Stimulated activated CD8-positive, alpha-beta memory T cell treated with anti-CD3 and anti-CD28 coated beads, Interleukin-12 subunit alpha, Interleukin-12 subunit beta, amount 100 ng/mL, for 4 hours (primary cell): ENCODE data around the gene B4GALT4.

ENCODE experiments used
- DNase-seq: peaks from one replicate; pipeline ENCODE4 v3.0.0-alpha.2; 2020; ENCODE audit warnings: low read depth

The B4GALT4 gene

DNA sequence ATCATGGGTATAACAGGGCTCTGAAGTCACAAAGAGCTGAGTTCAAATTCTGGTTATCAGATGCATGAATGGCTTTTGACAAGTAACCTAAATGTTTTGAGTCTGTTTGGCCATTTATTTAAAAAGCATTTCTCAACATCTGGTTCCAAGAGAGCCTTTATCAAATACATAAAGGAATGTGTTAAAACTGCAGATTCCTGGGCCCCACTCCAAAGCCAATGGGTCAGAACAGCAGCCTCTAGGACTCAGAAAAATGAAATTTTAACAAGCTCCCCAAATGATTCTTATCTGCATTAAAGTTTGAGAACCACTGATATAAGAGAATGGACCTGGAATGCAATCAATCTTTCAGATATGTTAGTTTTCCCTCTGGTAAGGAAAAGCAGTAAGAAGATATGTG, 3.4 kb downstream of the B4GALT4 start:
- no peak for DNase-seq

DNA sequence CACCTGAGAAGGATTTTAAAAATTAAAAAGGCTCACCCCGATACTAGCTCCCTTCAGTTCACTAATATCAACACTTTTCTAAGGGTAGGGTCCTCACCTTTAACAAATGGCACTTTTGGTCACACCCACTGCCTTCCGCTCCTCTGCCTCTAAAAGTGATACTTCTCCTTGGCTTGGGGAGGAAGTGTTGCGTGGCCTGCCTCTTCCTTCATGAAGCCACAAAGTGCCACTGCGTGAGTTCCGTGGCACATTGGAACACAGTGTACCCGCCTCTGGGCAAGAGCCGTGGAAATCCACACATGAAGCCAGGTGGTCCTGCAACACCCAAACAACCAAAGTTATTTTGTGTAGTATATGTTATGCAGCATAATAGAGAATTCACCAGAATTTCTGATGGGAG, 3.9 kb downstream of the B4GALT4 start:
- DNase-seq = no peak

DNA sequence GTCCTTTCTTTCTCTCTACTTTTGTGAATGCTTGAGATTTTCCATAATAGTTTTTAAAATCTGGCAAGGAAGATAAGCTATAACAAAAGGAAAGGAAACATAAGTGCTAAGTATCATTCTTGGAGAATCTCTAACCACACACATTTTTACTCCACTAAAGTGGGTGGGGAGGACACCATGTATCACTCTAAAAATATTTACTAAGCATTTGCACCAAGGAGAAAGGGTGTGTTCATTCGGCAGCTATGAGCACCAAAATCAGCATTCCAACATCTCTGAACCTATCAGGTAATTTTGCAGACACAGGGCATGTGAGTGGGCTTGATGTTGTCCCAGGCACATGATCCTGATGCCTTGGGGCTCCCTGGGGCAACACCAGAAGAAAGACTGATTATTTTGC, 5.5 kb downstream of the B4GALT4 start:
- no peak for DNase-seq

DNA sequence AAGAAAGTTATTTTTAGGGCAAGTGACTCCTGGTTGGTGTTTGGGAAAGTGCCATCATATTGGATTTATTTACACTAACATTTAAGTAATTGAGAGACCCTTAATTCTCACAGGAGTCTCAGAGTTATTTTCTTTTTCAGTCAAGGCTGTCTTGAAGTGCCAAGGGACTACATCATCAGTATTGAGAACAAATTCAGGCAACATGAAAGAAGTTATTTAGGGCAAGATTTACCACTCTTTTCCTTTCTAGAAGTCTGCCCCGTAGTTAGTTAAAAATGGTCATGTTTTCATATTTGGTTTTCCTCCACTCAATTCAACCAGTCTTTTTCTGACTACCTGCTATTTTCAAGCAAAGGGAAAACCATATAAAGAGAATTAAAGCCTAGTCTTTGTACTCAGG, 6.1 kb downstream of the B4GALT4 start:
- DNase-seq = no peak

DNA sequence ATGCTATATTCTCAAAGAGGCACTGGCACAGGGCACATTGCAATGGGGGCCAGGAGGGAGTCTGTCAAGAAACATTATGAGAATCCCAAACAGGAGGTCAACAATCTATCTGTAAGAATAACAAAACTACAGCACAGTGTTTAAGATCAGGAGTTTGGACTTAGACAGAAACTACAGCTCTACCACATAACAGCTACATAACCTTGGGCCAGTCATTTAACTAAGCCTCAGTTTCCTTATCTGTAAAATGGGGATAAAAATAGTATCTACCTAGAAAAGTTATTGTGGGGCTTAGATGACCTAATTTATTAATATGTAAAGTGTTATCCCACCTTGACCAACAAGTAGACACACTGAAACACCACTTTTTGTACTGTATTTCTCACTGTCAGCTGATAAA, 9.9 kb downstream of the B4GALT4 start:
- no peak for DNase-seq

DNA sequence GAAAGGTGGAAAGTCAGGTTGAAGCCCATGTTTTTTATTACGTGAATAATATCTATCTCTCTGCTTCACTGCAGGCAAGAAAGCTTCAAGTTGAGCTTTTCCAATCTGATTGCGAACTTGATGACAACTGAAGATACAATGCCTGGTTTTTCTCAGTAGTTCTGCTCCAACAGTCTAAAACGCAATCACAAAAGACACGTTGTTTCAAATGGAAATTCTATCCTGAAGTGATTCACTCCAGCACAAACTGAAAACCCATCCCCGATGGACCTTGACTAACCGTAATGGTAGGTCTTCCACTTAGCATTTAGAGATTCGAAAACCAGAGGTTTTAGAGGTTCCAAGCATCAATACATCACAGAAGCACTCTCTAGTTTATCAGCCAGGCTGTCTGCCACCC, 10.6 kb downstream of the B4GALT4 start:
- DNase-seq = no peak

DNA sequence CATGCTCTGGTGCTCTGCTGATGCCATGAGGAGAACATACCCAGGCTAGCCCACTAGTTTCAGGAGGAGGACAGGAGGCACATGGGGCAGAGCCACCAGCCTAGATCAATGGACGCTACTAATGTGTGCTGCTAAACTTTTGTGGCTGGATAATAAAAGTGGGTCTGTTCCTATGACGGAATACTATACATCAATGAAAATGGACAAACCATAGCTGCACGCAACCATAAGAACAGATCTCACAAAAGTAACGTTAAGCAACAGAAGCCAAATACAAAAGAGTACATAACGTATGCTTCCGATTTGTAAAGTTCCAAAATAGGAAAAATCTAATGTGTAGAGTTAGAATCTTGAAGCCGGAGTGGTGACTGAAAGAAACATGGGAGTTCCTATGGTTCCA, 11.5 kb downstream of the B4GALT4 start:
- DNase-seq = no peak

DNA sequence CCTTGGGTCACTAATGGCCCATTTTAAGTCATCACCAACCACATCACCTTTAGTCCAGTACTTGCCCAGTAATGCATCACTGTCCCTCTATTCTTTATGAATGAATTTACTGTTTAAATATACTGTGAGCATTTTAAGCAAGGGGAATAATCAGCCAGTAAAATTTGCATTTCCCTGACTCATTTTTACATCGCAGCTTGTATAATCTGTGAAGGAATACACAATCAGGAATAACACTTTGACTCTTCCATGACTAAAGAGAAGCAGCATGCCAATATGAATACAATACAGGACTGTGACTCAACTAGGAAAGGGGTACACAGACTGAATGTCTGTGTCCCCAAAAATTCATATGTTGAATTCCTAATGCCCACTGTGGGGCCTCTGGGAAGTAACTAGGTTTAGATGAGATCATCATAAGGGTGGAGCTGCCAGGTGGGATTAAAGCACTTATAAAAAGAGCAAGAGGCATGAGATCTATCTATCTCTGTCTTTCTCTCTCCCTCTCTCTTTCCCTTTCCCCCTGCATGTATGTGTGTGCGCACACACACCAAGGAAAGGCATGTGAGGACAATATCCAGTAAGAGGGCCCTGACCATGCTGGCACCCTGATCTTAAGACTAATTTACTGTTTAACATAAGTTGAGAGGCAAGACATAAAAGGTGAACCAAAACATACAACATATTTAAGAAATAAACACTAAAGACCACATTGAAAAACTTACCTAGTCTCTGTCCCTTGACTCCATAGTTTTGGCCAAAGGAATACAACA, 12.1 kb downstream of the B4GALT4 start:
- no peak for DNase-seq

DNA sequence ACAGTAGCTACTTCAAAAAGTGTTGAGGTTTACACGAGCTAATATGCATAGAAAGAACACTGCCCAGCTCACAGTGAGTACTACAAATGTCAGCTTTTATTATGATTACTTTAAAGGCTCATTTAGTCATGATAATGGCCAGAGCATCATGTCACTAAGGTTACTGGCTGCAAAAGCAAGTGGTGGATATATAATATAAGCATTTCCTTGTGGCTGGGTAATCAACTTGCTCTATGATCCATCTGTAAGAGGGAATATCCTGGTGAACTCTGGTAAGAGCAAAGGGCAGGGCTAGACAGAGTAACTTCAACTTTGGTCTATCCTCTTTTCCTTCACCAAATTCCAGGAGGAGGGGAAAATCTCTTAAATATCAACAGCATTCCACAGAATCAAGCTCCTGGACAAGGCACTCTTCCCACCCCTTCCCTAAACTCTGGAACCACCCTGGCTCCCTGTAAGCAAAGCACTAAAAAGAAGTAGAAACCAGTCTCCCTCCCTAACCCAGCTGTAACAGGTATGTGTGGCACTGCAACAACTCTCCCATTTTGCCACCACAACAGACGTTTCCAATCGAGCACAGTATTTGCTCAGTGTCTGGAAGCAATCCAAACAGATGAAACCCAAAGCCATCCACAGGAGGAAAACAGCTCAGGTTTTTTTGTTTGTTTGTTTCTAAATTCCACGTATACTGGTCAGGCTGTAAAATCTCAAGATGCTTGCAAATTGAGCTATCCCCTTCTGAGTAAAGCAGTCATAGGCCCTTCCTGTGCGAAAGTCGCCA, 13.4 kb downstream of the B4GALT4 start:
- DNase-seq = no peak

DNA sequence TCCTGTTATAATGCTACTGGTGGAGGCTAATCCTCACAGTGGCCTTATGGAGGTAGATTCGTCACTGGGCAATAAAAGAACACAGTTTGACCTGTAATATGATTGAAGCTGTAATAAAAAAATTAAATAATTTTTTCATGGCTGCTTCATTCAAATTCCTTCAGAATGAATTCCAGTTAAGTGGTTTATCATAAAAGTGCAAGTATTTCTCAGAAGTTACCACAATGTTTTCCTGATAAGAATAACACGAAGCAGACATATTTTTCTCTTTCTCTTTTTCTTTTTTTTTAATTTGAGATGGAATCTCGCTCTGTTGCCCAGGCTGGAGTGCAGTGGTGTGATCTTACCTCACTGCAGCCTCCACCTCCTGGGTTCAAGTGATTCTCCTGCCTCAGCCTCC, 15.6 kb downstream of the B4GALT4 start:
- no peak for DNase-seq

DNA sequence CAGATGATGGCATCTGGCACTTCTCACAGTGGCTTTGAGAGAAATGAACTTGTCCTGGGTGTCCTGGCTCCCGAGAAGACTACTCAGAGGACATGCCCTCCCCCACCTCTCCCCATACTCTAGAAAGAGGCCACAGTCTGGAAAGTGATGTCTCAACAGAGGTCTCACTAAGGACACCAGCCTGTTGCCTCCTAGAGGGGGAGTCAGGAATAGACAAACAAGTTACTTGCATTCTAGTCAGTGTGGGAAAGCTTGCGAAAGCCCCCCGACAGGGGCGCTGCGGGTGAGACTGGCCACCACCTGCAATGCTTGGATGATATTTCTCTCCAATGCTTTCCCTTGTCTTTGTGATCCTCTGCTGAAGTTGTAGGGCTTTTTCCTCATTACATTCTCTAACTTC, 17.2 kb downstream of the B4GALT4 start:
- DNase-seq = no peak

DNA sequence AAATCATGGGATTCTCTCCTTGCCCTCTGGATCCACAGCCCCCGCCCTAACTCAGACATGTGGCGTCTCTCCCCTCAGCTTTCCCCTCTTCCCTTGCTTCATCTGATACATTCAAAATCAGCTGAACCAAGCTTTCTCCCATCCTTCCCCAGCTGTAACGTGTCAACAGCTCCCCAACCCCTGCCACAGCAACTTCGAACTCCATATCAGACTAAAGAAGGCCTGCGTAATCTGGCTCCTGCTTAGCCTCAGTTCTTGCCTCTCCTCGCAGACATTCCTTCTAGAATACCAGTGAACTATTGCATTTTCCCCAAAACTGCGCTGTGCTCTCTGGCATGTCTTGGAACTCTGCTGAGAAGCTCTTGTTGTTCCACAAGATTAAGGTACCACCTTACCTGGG, 18.3 kb downstream of the B4GALT4 start:
- DNase-seq = no peak

DNA sequence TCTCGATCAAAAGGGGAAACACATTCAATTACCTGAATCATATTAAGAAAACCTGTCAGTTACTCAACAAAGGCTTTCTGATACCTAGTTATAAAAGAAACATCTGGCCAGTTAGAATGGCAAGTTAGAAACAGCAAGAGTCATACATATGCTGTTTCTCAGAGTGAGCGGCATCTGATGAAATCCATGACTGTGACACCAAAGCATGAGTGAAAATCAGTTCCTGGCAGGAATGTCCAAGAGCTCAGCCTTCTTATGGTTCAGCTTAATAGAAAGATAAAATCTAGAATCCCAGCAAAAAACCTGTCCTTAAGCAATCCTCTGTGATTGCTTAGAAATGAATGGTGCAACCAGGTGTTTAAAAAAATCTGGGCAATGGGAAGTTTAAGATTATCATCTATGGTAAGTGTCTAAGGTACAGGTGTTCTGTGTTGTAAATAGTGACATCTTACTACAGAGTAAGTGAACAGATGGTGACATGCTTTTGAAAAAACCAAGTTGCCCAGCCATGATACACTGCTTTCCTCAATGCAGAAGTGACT, 18.8 kb downstream of the B4GALT4 start:
- DNase-seq = no peak

DNA sequence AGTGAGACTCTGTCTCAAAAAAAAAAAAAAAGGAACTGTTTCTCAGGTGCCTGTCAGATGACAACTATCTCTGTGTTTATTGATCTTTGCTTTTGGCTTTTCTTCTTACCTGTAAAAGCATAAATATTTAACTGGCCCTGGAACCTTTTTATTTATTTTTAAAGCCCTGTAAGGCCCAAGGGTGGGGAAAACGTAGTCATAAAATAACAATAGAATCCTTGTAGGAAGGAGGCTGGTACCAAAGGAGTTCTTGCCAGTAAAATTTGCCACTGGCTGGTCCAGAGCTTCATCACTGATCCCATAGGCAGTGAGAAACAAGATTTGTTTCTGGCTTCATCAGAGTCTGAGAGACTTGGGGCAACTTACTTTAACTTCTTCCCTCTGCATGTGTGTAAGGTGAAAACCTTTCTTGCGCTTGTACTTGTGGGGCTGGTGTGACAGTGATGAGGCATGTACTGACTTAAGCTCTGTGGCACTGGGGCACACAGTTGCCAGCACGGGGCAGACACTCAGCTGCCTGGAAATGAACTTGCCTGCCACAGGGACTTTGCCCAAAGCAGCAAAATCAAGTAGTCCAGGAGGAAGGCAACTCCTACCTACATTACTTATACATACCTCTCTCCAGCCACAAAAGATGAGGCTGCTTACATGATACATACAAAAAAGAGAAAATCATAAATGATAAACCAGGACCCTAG, 19.6 kb downstream of the B4GALT4 start:
- no peak for DNase-seq

DNA sequence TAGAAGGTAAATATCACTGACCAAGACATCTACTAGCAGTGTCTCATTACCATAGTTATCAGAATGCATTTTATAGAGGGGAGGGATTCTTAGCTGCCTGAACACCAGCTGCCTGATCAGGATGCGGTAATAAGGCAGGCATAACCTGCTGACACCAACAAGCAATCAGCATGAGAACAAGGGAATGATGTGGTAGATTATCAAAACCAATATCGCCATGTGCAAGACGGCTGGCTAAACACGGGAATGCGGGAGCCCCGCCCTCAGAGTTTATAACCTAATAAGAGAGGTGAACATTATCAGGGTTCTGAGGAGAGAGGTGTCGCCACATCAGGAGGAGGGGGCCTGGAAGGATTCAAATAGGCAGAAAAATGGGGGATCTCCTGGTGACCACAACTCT, 20.5 kb downstream of the B4GALT4 start:
- DNase-seq = no peak

DNA sequence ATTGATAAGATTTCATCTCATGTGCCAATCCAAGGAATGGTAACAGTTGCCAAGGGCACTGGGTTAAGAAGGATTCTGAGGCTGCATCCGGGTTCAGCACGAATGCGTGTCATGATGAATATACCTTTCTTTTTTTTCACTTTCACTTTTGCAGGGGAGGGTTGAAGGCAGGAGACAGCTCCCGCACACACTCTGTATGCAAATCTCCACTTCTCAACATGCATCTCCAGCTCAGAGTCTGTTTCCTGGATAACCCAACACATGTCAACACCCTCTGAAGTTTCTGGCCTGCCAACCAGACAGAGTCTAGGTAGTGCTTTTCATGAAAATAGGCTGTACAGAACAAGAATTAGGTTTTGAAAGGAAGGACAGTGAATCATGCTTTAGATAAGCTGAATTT, 21.6 kb downstream of the B4GALT4 start:
- no peak for DNase-seq

DNA sequence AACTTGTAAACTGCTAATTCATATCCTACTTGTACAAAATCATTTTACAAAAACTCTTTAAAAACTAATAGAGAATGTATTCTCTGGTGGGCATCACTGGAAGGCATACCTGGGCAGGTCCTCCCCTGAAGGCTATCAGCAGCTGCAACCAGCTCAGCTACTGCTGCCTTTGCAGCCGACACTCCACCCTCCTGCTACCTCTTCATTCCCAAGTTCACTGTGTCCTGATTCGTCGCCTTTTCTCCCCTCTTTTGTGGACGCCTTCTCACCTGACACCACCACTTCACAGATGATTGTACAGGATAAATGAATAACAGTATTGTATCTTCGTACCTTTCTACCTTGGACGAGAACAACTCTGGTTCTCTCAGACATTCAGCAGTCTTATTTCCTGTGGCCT, 28.9 kb downstream of the B4GALT4 start:
- no peak for DNase-seq

DNA sequence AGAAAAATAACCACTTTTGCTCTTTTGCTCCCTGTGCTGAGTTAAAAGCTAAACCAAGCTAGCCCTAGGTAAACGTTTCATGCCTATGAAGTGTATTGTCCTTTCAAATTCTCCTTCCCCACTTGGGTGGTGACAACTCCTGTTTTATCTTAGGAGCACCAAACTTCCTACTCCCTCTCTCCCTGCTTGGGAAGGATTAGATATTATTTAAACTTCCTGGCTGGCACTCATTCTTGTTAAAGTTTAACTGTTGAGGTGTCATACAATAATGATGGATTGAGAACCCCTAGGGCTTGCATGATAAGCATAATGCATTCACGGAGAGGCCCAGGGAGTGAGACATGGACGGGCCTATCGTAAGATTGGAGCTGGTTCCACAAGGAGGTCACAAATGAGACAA, 29.5 kb downstream of the B4GALT4 start:
- no peak for DNase-seq

DNA sequence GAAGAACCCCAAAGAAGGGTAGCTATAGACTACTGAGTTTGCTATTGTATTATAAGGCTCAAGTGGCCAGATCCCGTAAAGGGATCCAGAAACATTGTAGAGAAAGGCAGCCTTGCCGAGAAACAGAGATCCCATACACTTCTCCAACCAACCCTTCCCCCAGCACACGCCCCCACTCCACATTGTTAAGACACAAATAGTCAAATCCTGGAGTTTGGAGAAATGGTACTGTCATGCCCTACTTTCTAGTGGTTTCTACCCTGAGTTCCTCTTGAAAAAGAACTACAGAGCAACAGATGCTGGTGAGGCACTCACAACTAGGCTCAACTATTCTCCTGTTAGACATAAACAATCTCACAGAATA, 33.2 kb downstream of the B4GALT4 start:
- DNase-seq = no peak

DNA sequence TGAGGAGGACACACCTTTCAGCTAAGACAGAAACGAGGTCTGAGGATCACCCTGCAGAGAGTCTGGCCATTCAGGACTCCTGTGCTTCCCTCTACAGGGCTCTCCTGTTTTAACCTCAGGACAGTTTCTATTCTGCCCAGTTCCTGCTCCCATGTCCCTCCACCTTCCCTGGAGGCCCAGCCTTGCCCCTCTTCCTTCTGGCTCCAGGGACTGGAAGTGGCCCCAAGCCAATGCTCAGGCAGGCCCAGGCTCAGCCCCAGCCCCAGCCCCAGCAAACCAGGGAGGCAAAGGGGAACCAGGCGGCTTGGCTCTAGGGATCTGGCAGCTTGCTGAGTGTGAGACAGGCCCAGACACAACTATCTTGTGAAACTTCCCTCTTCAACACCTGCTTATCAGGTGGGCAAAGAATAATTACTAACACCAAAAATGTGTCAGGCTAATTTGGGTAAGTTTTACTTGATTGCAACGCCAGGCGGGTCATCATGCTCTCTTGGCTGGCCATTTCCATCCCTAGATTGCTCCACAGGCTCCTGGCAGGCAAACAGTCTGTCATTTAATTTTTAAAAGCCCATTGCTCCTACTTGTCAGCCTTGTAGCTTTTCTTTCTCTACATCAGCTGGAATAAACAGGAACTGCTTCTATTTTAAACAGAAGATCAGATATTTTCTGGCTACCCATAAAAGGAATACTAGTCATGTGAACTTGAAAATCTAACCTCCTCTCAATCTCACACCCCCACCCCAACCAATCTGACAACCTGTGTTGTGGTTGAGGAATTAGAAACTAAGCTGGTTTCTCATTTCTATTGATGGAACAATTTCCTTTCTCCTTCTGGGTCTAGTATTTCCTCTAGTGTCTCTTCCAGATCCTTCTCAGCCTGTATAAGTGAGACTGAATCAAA, 33.8 kb downstream of the B4GALT4 start:
- DNase-seq = no peak

DNA sequence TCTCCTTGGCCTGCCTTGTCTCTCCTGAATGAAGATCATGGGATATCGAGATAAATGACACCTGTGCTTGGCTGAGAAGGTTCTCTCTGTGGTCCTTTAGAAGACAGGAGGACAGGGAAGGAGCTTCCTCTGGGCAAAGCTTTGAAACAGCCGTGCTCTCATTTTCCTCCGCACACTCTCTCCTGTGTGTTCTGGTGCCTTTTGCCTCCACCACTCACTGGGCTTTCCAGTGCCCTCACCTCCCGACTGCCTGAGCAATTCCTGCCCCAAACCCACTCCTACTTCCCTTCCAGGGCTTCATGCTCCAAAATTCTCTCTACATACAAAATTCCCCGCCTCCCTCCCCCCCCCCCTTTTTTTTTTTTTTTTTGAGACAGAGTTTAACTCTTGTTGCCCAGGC, 35.0 kb downstream of the B4GALT4 start:
- DNase-seq = no peak

DNA sequence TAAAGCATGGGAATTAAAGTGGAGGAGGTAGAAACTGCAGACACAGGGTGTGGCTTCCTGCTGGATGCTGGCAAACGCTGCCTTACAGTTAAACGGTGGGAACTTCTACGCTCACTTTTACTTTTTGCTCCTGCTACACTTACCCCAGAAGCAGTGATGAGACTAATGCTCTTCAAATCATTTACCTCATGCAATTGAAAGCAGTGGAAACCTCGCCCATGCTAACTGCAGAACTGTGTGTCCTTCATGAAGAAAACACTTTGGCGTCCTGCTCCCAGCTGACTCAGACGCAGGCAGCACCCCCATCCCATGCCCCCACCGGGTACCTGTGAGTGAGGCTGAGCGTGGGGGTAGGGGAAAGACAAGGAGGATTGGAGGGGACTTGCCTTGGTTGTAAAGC, 35.5 kb downstream of the B4GALT4 start:
- DNase-seq = no peak
